GM13976 (cell line): ENCODE measurements around the gene RNASE12.

Source experiments
- DNase-seq: peaks from one replicate; pipeline ENCODE4 v3.0.0; 2012; ENCODE audit warnings: low spot score
- CTCF ChIP-seq: IDR thresholded peaks from 2 replicates; pipeline ENCODE4 v1.5.1; 2012; ENCODE audit warnings: borderline replicate concordance, mild to moderate bottlenecking; ENCODE audit not compliant: insufficient read depth; ENCODE audit errors: extremely low read depth, missing control alignments, control extremely low read depth
- in situ Hi-C: fragments of 300-500 bp; cut with MboI; formaldehyde crosslinking; loops from one replicate; pipeline ENCODE4 v1.12.0; 2022; ENCODE audit warnings: low sequenced_read_pairs, mixed read lengths, inconsistent platforms; ENCODE audit not compliant: unreplicated experiment

RNASE12 gene

GRCh38 chr14:20608383-20609110 lies 17.4 kb upstream of the RNASE12 start:
- DNase-seq = no peak
- no peak for TF ChIP-seq CTCF
- in situ Hi-C loops = loop anchor here (10.0 kb wide), 1 partner anchor 284 kb away; no protein-coding TSS in a partner anchor

- no peak for DNase-seq
- in situ Hi-C loops = loop anchor here (10.0 kb wide), 1 partner anchor 283 kb away; no protein-coding TSS in a partner anchor
Observed at GRCh38 chr14:20607617-20608016, 16.4 kb upstream of the RNASE12 start.

GRCh38 chr14:20606902-20607242 lies 15.7 kb upstream of the RNASE12 start:
- in situ Hi-C loops = loop anchor here (10.0 kb wide), 1 partner anchor 282 kb away; no protein-coding TSS in a partner anchor
- no peak for DNase-seq
- TF ChIP-seq CTCF = no peak

More at GRCh38 chr14:20607617-20608016, 16.4 kb upstream of the RNASE12 start:
- no peak for TF ChIP-seq CTCF

- DNase-seq = peak; percentile 39
- peak; percentile 55 for TF ChIP-seq CTCF
- in situ Hi-C loops = loop anchor here (10.0 kb wide), 1 partner anchor 282 kb away; no protein-coding TSS in a partner anchor
Observed at GRCh38 chr14:20606190-20606901, 15.2 kb upstream of the RNASE12 start.

- no peak for DNase-seq
- TF ChIP-seq CTCF = no peak
- in situ Hi-C loops = loop anchor here (10.0 kb wide), 1 partner anchor 279 kb away; no protein-coding TSS in a partner anchor
Observed at GRCh38 chr14:20603813-20604690, 12.9 kb upstream of the RNASE12 start.

GRCh38 chr14:20602583-20602982 lies 11.4 kb upstream of the RNASE12 start:
- in situ Hi-C loops = loop anchor here (10.0 kb wide), 1 partner anchor 278 kb away; no protein-coding TSS in a partner anchor

More at GRCh38 chr14:20602583-20602982, 11.4 kb upstream of the RNASE12 start:
- no peak for TF ChIP-seq CTCF
- no peak for DNase-seq
